HEK293T (cell line): ENCODE measurements around the gene COLQ.

ENCODE experiments used
- BHLHE40 ChIP-seq: fragments of 450-650 bp; IDR thresholded peaks from 2 replicates; pipeline ENCODE4 v1.6.1; 2016; ENCODE audit warnings: mild to moderate bottlenecking, moderate library complexity, borderline replicate concordance
- FOXA1 ChIP-seq: fragments of 450-650 bp; IDR thresholded peaks from 2 replicates; pipeline ENCODE4 v1.6.1; 2016; ENCODE audit warnings: mild to moderate bottlenecking
- FOXK2 ChIP-seq: fragments of 450-650 bp; IDR thresholded peaks from 2 replicates; pipeline ENCODE4 v1.6.1; 2016; ENCODE audit warnings: mild to moderate bottlenecking
- HDGF ChIP-seq: fragments of 450-650 bp; IDR thresholded peaks from 2 replicates; pipeline ENCODE4 v1.6.1; 2017; ENCODE audit warnings: antibody characterized with exemption, borderline replicate concordance
- L3MBTL2 ChIP-seq: fragments of 450-650 bp; conservative IDR thresholded peaks from 2 replicates; pipeline ENCODE4 v1.6.1; 2016; ENCODE audit warnings: mild to moderate bottlenecking
- SP1 ChIP-seq: fragments of 450-650 bp; IDR thresholded peaks from 2 replicates; pipeline ENCODE4 v1.6.1; 2017

- TF ChIP-seq SP1 (no peak), FOXA1 (no peak), L3MBTL2 (no peak), HDGF (no peak), BHLHE40 (no peak), FOXK2 (no peak)
These were observed 28.6 kb downstream of the COLQ start for GRCh38 chr3:15492847-15493360.
